ENCODE results near the gene LRIG1.

- TF ChIP-seq CTCF (IDR thresholded peaks at IDR 0.05; ENCODE audit: low read length) (no peak), EZH2 (optimal IDR thresholded peaks at IDR 0.05; ENCODE audit: low read depth, low read length) (no peak), EZH2phosphoT487 (IDR thresholded peaks at IDR 0.05; ENCODE audit: low read length) (no peak)
Measured at GRCh38 chr3:66380200-66380932, 120.5 kb downstream of the LRIG1 start.

Data from MM.1S (cell line).